Measurements from ENCODE around the gene LCE3A.

GRCh38 chr1:152585586-152585985 is 37.3 kb downstream of the LCE3A start:
- TF ChIP-seq CTCF (IDR thresholded peaks at IDR 0.05; ENCODE audit: control extremely low read depth in 1 of 3, insufficient read depth in 1 of 3, low read depth in 1 of 3, low read length in 3 of 3): no peak
- no peak for TF ChIP-seq CHD1 (IDR thresholded peaks at IDR 0.05; ENCODE audit: low read depth, low read length)
- no peak for TF ChIP-seq CHD2 (IDR thresholded peaks at IDR 0.05; ENCODE audit: low read length)
- no peak for TF ChIP-seq SP2 (IDR thresholded peaks at IDR 0.05; ENCODE audit: low read length)
- no peak for TF ChIP-seq ZNF274 (IDR thresholded peaks at IDR 0.05; ENCODE audit: borderline replicate concordance, extremely low read depth, low read length)

Data from H1 (cell line).